GM18519 (cell line): Measurements from ENCODE around the gene PPP2R5B.
"Not testable (repeated sequence)": the region's sequence is repeated elsewhere in the genome, so short reads cannot be mapped to it uniquely, and the experiment has no call there.

Source experiments
- ATAC-seq: cut with Tn5 transposase; IDR thresholded peaks from one replicate; pipeline ENCODE4 v1.9.1; 2021; ENCODE audit warnings: mild to moderate bottlenecking, moderate library complexity; ENCODE audit not compliant: unreplicated experiment, low FRiP score

Gene PPP2R5B

DNA sequence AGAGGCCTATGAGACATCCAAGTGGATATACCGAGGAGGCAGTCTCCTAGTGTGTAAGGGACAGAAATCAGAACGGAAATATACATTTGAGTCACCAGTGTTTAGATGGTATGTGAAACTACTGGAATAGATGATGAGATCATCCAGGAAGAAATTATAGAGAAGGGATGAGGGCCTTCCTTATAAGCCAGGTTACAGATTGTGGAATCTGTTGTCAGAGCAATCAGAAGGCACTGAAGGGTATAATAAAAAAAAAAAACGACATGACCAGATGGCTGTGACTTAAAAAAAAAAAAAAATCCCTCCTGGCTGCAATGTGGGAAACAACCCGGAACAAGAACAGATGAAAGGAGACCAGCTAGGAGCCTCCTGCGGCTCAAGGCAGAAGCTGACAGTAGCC is 44.7 kb downstream of the PPP2R5B start:
- ATAC-seq, result no peak

GRCh38 chr11:64970731-64971151 is 46.3 kb downstream of the PPP2R5B start:
- no peak for ATAC-seq

- no peak for ATAC-seq
Measured at GRCh38 chr11:64971421-64972233, 47.1 kb downstream of the PPP2R5B start, which contains the start of gene MAJIN. Gene MAJIN, minus strand, starts transcription at chr11:64972108. Its CDS starts 12,703 bp downstream, at chr11:64959405.

GRCh38 chr11:64974124-64974523 is 49.6 kb downstream of the PPP2R5B start:
- ATAC-seq, result no peak

GRCh38 chr11:64976651-64977050 is 52.2 kb downstream of the PPP2R5B start:
- ATAC-seq, result no peak

GRCh38 chr11:64983339-64983738 is 58.9 kb downstream of the PPP2R5B start:
- ATAC-seq, result not testable (repeated sequence)
